HUES48 (cell line): Measurements from ENCODE around the gene GAB2.

Experiments
- H3K27ac ChIP-seq: one replicate; pipeline ENCODE4 v1.7.0; 2013; ENCODE audit warnings: low read depth, low read length, inconsistent platforms
- H3K27me3 ChIP-seq: 2 replicates; pipeline ENCODE4 v1.6.1; 2013; ENCODE audit warnings: mild to moderate bottlenecking, low read length; ENCODE audit not compliant: control insufficient read depth, insufficient read depth
- H3K36me3 ChIP-seq: 2 replicates; pipeline ENCODE4 v1.6.1; 2013; ENCODE audit warnings: low read length; ENCODE audit not compliant: control insufficient read depth, insufficient read depth
- H3K4me1 ChIP-seq: 2 replicates; pipeline ENCODE4 v1.6.1; 2013; ENCODE audit warnings: mild to moderate bottlenecking, low read length; ENCODE audit not compliant: control insufficient read depth, insufficient read depth
- H3K4me3 ChIP-seq: 2 replicates; pipeline ENCODE4 v1.5.1; 2013; ENCODE audit warnings: mild to moderate bottlenecking, low read depth, low read length
- H3K9ac ChIP-seq: 2 replicates; pipeline ENCODE4 v1.6.1; 2013; ENCODE audit warnings: mild to moderate bottlenecking, low read depth, low read length, moderate library complexity
- H3K9me3 ChIP-seq: 2 replicates; pipeline ENCODE4 v1.6.1; 2013; ENCODE audit warnings: low read length; ENCODE audit not compliant: control insufficient read depth, insufficient read depth

The GAB2 gene

DNA sequence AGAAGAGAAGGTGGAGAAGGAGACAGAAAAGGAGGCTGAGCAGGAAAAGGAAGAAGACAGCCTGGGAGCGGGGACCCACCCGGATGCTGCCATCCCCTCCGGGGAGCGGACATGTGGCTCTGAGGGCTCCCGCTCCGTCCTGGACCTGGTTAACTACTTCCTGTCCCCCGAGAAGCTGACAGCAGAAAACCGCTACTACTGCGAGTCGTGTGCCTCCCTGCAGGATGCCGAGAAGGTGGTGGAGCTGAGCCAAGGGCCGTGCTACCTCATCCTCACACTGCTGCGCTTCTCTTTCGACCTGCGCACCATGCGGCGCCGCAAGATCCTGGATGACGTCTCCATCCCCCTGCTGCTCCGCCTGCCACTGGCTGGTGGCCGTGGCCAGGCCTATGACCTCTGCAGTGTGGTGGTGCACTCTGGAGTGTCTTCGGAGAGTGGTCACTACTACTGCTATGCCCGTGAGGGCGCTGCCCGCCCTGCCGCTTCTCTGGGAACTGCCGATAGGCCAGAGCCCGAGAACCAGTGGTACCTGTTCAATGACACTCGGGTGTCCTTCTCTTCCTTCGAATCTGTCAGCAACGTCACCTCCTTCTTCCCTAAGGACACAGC lies 207.5 kb downstream of the GAB2 start:
- no peak overlapping the region for H3K4me3 ChIP-seq
- peaks cover 17% of the 10 kb centered on the region for H3K36me3 ChIP-seq
- H3K9ac ChIP-seq = no peak overlapping the region

DNA sequence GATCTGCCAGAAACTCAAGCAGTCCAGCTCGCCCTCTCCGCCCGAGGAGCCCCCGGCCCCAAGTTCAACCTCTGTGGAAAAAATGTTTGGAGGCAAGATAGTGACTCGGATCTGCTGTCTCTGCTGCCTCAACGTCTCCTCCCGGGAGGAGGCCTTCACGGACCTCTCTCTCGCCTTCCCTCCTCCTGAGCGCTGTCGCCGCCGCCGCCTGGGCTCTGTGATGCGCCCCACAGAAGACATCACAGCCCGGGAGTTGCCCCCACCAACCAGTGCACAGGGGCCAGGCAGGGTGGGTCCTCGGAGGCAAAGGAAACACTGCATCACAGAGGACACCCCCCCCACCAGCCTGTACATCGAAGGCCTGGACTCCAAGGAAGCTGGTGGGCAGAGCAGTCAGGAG lies 208.1 kb downstream of the GAB2 start:
- no peak overlapping the region for H3K27ac ChIP-seq
- no peaks in the 10 kb centered on the region for H3K9me3 ChIP-seq
- H3K27me3 ChIP-seq = no peaks in the 10 kb centered on the region
- H3K4me1 ChIP-seq = no peaks in the 10 kb centered on the region
- no peak overlapping the region for H3K9ac ChIP-seq
- H3K4me3 ChIP-seq = no peak overlapping the region
- H3K36me3 ChIP-seq = peaks cover 10% of the 10 kb centered on the region

More for the DNA sequence above, 207.5 kb downstream of the GAB2 start:
- Histone ChIP-seq H3K27ac (no peak overlapping the region), H3K9me3 (no peaks in the 10 kb centered on the region), H3K4me1 (no peaks in the 10 kb centered on the region), H3K27me3 (no peaks in the 10 kb centered on the region)

DNA sequence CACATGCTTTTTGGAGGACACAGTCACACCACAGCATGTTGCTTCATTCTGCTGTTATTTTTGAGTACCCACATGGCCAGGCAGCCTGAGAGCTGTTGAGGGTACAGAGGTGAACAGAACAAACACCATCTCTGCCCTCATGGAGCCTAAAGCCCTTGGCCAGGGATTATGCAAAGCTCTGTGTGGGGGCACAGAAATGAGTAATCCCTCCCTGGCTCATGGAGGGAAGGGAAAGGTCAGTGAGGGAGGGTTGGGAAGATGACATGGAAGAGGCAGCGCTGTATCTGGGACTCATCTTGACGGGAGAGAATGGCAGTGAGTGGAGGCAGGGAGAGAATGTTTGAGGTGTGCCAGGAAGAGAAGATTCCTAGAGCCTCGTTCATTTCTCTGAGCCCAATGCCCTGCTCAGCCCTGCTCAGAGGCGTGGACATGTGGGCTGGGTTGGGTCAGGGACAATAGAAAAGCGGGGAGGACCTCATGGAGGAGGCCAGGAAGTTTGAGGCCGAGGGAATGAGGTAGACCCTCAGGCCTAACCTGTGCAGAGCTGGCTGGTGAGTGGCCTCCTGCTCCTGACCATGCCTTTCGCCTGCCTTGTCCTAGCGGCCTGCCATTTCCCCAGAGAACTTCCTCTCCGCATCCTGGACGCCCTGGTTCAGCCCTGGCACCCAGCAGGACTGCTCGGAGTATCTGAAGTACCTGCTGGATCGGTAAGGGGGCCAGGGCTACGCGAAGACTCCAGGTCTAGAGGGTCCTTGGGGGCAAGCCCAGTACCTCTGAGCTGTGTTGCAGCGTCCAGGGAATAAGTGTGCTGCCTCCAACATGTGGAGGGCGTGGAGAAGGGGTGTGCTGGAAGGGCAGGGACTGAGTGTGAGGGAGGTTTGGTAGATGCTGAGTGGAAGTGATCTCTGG lies 209.1 kb downstream of the GAB2 start:
- no peak overlapping the region for H3K27ac ChIP-seq
- no peaks in the 10 kb centered on the region for H3K27me3 ChIP-seq
- no peaks in the 10 kb centered on the region for H3K9me3 ChIP-seq
- H3K4me3 ChIP-seq = no peak overlapping the region
- no peaks in the 10 kb centered on the region for H3K4me1 ChIP-seq
- no peak overlapping the region for H3K9ac ChIP-seq
- peaks cover 9% of the 10 kb centered on the region for H3K36me3 ChIP-seq

DNA sequence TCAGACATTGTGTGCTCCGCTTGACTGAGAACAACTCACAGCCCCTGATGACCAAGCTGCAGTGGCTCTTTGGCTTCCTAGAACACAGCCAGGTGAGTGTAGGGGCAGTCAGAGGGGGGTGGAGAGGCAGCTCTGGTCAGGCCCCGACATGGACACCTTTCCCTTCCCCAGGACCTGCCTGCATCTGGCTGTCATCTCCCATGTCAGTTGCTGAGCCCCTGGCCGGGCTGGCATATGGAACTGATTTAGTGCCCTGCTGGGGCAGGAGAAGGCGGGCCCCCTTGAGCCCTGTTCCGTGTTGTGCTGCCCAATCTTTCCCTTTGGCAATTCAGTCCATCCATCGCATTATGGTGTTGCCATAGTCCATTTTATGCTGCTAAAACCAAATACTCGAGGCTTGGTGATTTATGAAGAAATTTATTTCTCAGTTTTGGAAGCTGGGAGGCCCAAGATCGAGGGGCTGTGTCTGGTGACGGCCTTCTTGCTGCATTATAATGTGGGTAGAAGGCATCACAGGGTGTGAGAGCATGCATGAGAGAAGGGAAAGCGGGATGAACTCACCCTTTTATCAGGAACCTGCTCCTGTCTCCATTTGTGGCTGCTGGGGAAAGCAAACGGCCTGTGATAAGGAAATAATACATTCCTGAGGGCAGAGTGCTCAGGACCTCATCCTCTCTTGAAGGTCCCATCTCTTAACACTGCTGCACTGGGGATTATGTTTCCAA lies 209.9 kb downstream of the GAB2 start:
- peaks cover 9% of the 10 kb centered on the region for H3K36me3 ChIP-seq
- H3K9me3 ChIP-seq = no peaks in the 10 kb centered on the region

DNA sequence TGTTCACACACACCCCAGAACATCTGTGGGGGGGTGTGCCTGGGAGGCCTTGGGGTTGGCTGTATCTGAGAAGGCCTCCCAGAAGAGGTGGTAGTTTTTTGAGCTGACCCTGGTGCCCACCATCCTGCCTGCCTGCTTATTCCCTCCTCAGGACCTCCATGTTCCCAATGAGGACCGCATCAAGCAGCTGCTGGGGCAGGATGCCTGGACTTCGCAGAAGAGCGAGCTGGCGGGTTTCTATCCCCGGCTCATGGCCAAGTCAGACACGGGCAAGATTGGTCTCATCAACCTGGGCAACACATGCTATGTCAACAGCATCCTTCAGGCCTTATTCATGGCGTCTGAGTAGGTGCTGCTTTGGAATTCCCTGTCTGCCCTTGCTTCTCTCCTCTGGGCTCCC lies 211.9 kb downstream of the GAB2 start:
- no peaks in the 10 kb centered on the region for H3K4me1 ChIP-seq
- H3K9ac ChIP-seq = no peak overlapping the region
- no peak overlapping the region for H3K27ac ChIP-seq
- no peaks in the 10 kb centered on the region for H3K27me3 ChIP-seq
- no peak overlapping the region for H3K4me3 ChIP-seq
- no peaks in the 10 kb centered on the region for H3K9me3 ChIP-seq
- peaks cover 12% of the 10 kb centered on the region for H3K36me3 ChIP-seq

More for the DNA sequence above, 209.9 kb downstream of the GAB2 start:
- H3K4me3 ChIP-seq = no peak overlapping the region
- no peak overlapping the region for H3K27ac ChIP-seq
- H3K27me3 ChIP-seq = no peaks in the 10 kb centered on the region
- H3K9ac ChIP-seq = no peak overlapping the region
- H3K4me1 ChIP-seq = no peaks in the 10 kb centered on the region

DNA sequence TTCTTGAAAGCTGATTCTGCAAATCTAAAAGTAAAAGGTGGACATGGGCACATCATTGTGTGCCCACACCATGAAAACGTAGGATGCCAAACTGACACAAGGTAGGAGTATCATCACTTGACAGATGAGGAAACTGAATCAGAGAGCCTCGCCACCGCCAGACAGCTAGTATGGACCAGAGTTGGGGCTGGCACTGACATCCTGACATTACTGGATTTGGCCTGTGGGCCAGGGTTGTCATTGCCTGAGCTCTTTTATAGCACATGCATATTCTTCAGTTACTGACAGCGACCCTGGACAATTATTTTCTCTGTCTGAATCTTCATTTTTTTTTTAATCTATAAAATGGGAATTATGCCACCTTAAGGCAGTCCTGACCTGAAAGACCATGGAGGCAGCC lies 212.4 kb downstream of the GAB2 start:
- H3K36me3 ChIP-seq = peaks cover 7% of the 10 kb centered on the region
- no peak overlapping the region for H3K4me3 ChIP-seq
- no peaks in the 10 kb centered on the region for H3K4me1 ChIP-seq
- no peak overlapping the region for H3K9ac ChIP-seq
- no peaks in the 10 kb centered on the region for H3K9me3 ChIP-seq
- H3K27ac ChIP-seq = no peak overlapping the region
- no peaks in the 10 kb centered on the region for H3K27me3 ChIP-seq

DNA sequence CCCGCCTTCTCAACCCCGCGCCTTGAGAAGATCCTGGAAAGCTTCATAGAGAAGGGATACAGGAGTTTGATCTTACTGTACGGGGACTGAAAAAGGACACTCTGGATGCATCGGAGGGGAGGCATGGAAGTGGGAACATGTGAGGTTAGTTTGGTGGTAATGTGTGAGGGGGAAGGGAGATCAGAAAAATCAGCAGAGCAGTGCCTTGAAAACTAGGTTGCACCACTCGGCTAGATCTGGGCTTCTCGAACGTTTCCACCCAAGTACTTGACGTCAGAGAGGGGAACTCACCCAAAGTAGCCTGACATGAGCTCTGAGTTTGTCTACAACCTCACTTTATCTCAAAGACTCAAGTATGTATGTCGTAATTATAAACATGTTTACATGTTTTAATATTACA lies 214.4 kb downstream of the GAB2 start:
- no peak overlapping the region for H3K4me3 ChIP-seq
- H3K36me3 ChIP-seq = 0 out of 2 replicates have a peak, but pooled peaks cover 5% of the 10 kb centered on the region
- no peaks in the 10 kb centered on the region for H3K27me3 ChIP-seq
- H3K27ac ChIP-seq = no peak overlapping the region
- no peaks in the 10 kb centered on the region for H3K4me1 ChIP-seq
- H3K9ac ChIP-seq = no peak overlapping the region
- no peaks in the 10 kb centered on the region for H3K9me3 ChIP-seq

DNA sequence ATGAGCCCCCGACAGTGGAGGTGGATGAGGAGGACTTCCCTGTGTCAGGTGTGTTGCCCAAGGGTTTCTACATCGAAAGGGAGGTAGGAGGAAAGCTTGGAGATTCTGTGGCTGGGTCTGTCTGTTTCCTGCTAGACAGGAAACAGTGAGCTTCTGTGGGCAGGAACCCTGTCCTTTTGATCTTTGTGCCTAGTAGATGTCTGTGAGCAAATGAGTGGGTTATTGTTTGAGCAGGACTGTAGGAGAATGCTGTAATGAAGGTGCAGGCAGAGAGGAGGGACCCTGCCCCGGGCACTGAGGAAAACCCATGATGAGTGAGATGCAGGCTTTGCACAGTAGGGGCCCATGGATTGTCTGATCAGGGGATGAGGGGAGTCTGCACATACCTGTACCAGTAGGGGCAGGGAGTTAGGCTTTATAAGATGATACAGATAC lies 214.9 kb downstream of the GAB2 start:
- Histone ChIP-seq H3K9ac (no peak overlapping the region), H3K4me1 (no peaks in the 10 kb centered on the region), H3K9me3 (no peaks in the 10 kb centered on the region), H3K27ac (no peak overlapping the region), H3K4me3 (no peak overlapping the region), H3K27me3 (no peaks in the 10 kb centered on the region), H3K36me3 (0 out of 2 replicates have a peak, but pooled peaks cover 5% of the 10 kb centered on the region)

DNA sequence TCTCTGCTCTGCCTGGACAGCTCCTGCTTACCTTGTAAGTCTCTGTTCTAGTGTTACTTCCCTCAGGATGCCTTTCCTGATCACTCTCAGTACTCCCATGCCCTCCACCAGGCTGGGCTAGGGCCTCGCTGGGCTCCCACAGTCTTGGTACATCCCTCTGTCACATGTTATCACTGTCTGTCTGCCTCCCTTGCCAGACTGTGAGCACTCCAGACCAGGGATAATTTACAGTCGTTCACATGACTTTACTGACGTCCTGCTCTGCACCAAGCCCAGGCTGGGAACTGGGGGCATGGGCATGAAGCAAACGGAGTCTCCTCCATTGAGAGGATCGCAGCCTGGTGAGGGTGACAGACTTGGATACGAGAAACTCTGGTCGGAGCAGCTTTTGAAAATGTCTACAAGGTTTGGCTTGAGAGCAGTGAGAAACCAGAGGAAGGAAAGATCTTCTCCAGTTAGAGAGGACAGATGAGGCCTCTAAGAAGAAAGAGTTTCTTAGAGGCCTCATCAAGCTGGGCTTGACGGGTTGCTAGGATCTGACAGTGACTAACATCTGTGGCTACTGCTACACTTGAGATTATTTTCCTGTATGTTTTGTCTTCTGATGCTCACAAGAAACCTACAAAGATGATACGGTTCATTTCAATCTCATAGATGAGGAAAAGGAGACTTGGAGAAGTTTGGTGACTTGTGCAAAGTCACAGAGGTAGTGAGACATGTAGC lies 216.4 kb downstream of the GAB2 start:
- H3K9me3 ChIP-seq = no peaks in the 10 kb centered on the region
- H3K4me3 ChIP-seq = no peak overlapping the region
- no peak overlapping the region for H3K9ac ChIP-seq
- no peaks in the 10 kb centered on the region for H3K27me3 ChIP-seq
- no peak overlapping the region for H3K27ac ChIP-seq
- H3K36me3 ChIP-seq = 0 out of 2 replicates have a peak, but pooled peaks cover 5% of the 10 kb centered on the region
- no peaks in the 10 kb centered on the region for H3K4me1 ChIP-seq

DNA sequence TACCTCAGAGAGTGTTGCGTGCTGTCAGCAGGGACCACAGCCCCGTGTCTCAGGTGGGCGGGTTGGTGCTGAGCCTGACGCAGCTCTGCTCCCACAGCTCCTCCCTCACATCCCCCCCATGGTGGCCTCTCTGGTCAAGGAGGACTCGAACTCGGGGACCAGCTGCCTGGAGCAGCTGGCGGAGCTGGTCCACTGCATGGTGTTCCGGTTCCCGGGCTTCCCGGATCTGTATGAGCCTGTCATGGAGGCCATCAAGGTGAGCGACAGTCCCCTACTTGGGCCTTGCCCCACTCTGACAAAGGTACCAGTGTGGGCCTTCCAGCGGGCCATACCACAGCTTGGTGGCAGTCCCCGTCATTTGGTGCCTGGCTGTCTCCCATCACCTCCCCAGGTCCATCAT lies 217.1 kb downstream of the GAB2 start:
- Histone ChIP-seq H3K27me3 (no peaks in the 10 kb centered on the region), H3K36me3 (0 out of 2 replicates have a peak, but pooled peaks cover 5% of the 10 kb centered on the region), H3K4me3 (no peak overlapping the region), H3K9ac (no peak overlapping the region), H3K9me3 (no peaks in the 10 kb centered on the region), H3K27ac (no peak overlapping the region), H3K4me1 (no peaks in the 10 kb centered on the region)
